Activated T-helper 2 cell treated with anti-CD3 and anti-CD28 coated beads, Interferon-gamma antibody, Interleukin-2, Interleukin-4, amounts not matched to agents 10 μg/mL and 5 μg/mL and 100 μg/mL, durations not matched to agents 14 hours and 24 hours and 36 hours (primary cell): Measurements from ENCODE around the gene ENKD1. TPM values are rescaled to one million over a fixed set of nuclear protein-coding genes. Genes with fewer than 3 reads are reported as not detected.
"Not testable (repeated sequence)": the region's sequence is repeated elsewhere in the genome, so short reads cannot be mapped to it uniquely, and the experiment has no call there.

Experiments
- DNase-seq: peaks from one replicate; pipeline ENCODE4 v3.0.0; 2021; ENCODE audit warnings: low spot score
- H3K27ac Mint-ChIP-seq: one replicate; pipeline ENCODE4 v1.8.0; 2021; ENCODE audit warnings: mixed read lengths
- H3K27me3 Mint-ChIP-seq: one replicate; pipeline ENCODE4 v1.8.0; 2021; ENCODE audit warnings: low read depth, mixed read lengths
- H3K36me3 Mint-ChIP-seq: one replicate; pipeline ENCODE4 v1.8.0; 2021; ENCODE audit warnings: low read depth, mixed read lengths
- H3K4me1 Mint-ChIP-seq: one replicate; pipeline ENCODE4 v1.8.0; 2021; ENCODE audit warnings: low read depth, mixed read lengths
- H3K4me3 Mint-ChIP-seq: one replicate; pipeline ENCODE4 v1.8.0; 2021; ENCODE audit warnings: low read depth, mild to moderate bottlenecking, moderate library complexity, mixed read lengths
- H3K9me3 Mint-ChIP-seq: one replicate; pipeline ENCODE4 v1.8.0; 2021; ENCODE audit warnings: mixed read lengths
- intact Hi-C: fragments of 100-400 bp; cut with micrococcal nuclease; formaldehyde crosslinking; loops from one replicate; pipeline ENCODE4 v1.15.1; 2023
- total RNA-seq: library from RNA; stranded (reverse); gene quantifications from 2 replicates; pipeline ENCODE4 v1.2.3, GENCODE V29; 2022

ENKD1 gene
- total RNA-seq, 1 donor from 2014 or later = 8.1 TPM

DNA sequence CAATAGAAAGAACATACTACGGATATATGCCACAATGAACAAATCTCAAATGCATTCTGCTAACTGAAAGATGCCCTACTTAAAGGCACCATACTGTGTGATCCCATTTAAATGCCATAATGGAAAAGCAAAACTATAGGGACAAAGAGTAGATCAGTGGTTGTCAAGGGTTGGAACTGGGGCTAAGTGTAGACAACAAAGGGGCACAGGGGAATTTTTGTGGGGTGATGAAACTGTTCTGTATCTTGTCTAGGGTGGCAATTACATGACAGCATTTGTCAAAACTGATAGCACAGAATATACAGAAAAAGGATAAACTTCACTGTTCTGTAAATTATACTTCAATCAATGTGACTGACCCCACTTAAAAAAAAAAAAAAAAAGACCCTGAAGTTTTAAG is 34.9 kb upstream of the ENKD1 start:
- no peak for DNase-seq
- H3K27ac Mint-ChIP-seq = no peak overlapping the region
- H3K4me1 Mint-ChIP-seq = peaks cover 14% of the 10 kb centered on the region
- no peaks in the 10 kb centered on the region for H3K27me3 Mint-ChIP-seq
- intact Hi-C loops = no loop called here
- H3K36me3 Mint-ChIP-seq = peaks cover 5% of the 10 kb centered on the region
- H3K4me3 Mint-ChIP-seq = no peak overlapping the region
- no peaks in the 10 kb centered on the region for H3K9me3 Mint-ChIP-seq

DNA sequence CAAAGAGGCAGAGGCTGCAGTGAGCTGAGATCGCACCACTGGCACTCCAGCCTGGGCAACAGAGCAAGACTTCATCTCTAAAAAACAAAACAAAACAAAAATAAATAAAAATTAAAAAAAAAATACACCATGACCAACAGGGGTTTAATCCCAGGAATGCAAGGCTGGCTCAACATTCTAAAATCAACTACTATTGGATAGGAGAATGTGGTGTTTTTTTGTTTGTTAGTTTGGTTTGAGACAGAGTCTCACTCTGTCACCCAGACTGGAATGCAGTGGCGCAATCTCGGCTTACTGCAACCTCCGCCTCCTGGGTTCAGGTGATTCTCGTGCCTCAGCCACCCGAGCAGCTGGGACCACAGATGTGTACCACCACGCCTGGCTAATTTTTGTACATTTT is 32.7 kb upstream of the ENKD1 start:
- DNase-seq = no peak
- H3K4me3 Mint-ChIP-seq = no peak overlapping the region
- peaks cover 13% of the 10 kb centered on the region for H3K4me1 Mint-ChIP-seq
- intact Hi-C loops = no loop called here
- H3K36me3 Mint-ChIP-seq = peaks cover 5% of the 10 kb centered on the region
- no peaks in the 10 kb centered on the region for H3K9me3 Mint-ChIP-seq
- no peaks in the 10 kb centered on the region for H3K27me3 Mint-ChIP-seq
- no peak overlapping the region for H3K27ac Mint-ChIP-seq

DNA sequence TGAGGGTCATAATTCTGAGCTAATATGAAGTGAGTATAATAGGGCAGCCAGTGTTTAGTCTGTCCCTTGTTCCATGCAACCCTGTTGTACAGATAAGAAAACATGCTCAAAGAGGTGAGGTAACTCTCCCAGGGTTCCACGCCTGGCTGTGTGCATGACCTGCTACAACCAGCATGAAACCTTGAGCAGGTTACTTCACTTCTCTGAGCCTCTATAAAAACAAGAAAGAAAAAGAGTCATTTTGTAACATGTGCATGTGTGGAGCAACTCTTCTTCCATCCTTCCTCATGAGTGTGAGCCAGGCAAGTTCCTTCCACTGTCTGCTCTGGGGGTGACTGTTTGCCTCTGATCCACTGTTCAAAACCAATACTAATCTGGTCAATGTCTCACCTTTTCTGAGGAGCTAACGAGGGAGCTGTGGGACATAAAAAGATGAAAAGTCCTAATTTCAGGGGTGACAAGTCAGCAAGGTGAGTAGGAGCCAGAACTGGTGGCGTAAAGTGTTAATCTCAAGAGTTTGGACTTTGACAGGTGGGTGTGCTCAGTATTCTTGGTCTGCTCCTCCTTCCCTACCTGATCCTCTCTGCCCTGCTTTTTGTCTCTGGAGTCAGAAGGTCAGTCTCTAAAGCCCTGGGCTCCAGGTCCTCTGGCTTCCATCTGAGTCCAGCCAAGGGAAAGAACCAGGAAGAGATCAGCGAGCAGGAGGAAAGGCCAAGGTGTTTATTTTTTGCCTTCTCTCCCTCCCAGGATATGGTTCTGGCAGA is 31.1 kb upstream of the ENKD1 start:
- H3K27ac Mint-ChIP-seq = no peak overlapping the region

DNA sequence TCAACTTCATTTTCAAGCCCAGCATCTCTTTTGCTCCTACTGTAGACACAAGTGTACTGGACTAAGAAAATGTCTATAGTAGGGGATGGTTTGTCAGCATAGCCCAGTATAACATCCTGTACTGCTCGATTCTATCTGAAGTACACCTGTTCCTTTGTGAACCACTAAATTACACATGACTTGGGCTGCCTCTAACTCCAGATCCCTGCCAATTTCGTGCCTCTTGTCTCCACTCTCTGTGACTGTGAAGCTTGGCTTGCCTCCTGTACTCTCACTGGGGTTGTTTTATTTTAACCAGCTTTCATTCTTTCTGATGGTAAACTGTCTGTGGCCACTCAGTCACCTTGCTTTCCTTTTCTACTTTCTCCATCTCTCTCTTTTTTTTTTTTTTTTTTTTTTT is 28.1 kb upstream of the ENKD1 start:
- DNase-seq = no peak
- no peaks in the 10 kb centered on the region for H3K27me3 Mint-ChIP-seq
- no peaks in the 10 kb centered on the region for H3K9me3 Mint-ChIP-seq
- intact Hi-C loops = no loop called here
- no peaks in the 10 kb centered on the region for H3K36me3 Mint-ChIP-seq
- no peak overlapping the region for H3K27ac Mint-ChIP-seq
- no peak overlapping the region for H3K4me3 Mint-ChIP-seq
- peaks cover 1% of the 10 kb centered on the region for H3K4me1 Mint-ChIP-seq

More for the DNA sequence above, 31.1 kb upstream of the ENKD1 start:
- Mint-ChIP-seq H3K27me3 (no peaks in the 10 kb centered on the region), H3K4me3 (no peak overlapping the region), H3K4me1 (no peaks in the 10 kb centered on the region), H3K36me3 (no peaks in the 10 kb centered on the region), H3K9me3 (no peaks in the 10 kb centered on the region)
- intact Hi-C loops = no loop called here
- no peak for DNase-seq

DNA sequence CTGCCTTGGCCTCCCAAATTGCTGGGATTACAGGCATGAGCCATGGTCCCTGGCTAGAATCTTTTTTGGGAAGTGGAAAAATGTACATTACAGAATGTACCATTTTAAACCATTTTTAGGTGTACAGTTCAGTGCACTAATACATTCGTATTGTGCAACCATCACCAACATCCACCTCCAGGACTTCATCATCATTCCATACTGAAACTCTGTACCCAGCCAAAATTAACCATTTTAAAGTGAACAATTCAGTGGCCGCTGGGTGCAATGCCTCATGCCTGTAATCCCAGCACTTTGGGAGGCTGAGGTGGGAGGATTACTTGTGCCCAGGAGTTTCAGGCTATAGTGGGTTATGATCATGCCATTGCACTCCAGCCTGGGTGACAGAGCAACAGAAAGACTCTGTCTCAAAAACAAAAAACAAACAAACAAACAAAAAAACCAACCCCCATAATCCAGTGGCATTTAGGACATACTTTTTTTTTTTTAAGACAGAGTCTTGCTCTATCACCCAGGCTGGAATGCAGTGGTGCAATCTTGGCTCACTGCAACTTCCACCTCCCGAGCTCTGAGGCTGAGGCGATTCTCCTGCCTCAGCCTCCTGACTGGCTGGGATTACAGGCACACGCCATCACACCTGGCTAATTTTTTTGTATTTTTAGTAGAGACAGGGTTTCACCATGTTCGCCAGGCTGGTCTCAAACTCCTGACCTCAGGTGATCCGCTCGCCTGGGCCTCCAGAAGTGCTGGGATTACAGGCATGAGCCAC is 27.2 kb upstream of the ENKD1 start:
- H3K4me1 Mint-ChIP-seq, H3K9me3 Mint-ChIP-seq, DNase-seq, H3K36me3 Mint-ChIP-seq, H3K27ac Mint-ChIP-seq, intact Hi-C loops, H3K4me3 Mint-ChIP-seq, H3K27me3 Mint-ChIP-seq: not testable (repeated sequence)

DNA sequence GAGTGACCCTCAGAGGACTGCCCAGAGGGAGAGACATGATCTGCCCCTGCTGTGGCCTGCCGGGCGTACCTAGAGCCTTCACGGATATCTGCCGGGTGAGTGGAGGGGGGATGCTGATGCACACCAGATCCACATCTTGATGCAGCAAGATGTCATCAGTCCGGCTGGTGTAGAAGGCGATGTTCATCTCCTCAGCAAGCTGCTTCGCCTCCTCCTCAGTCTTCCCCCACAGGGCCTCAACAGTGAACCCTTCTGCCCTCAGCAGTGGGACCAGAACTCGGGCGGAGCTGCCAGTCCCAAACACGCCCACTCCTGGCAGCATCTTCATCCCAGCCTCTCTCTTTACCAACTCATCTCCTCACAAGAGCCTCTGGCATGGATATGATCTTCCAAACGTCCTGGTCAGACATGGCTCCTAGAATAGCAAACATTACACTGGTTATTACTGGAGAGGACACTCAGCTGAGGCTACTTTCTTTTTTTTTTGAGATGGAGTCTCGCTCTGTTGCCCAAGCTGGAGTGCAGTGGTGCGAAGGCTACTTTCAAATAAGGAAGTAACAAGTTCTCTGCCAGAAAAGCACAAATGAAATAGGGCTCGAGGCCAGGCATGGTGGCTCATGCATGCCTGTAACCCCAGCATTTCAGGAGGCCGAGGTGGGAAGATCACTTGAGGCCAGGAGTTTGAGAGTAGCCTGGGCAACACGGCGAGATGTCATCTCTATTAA is 19.0 kb upstream of the ENKD1 start:
- peaks cover 19% of the 10 kb centered on the region for H3K36me3 Mint-ChIP-seq
- H3K9me3 Mint-ChIP-seq = no peaks in the 10 kb centered on the region
- no peak overlapping the region for H3K4me3 Mint-ChIP-seq
- no peak overlapping the region for H3K27ac Mint-ChIP-seq
- no peaks in the 10 kb centered on the region for H3K27me3 Mint-ChIP-seq
- DNase-seq = no peak
- intact Hi-C loops = no loop called here
- peaks cover 3% of the 10 kb centered on the region for H3K4me1 Mint-ChIP-seq

DNA sequence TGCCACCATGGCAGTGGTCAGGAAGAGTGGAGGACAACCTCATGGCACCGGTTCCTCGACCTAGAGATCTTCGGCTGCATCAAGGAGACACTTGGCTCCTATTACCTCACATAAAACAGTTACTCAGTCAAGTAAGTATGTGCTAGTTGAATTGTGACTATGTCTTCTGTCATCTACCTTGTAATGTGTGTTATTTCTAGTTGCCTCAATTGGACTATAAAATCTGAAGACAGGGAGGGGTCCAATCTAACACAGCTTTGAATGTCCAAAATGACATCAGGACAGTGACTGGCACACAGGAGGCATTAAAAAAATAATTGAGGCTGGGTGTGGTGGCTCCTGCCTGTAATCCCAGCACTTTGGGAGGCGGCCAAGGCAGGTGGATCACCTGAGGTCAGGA is 17.2 kb upstream of the ENKD1 start:
- no peak for DNase-seq
- Mint-ChIP-seq H3K27ac (no peak overlapping the region), H3K36me3 (peaks cover 19% of the 10 kb centered on the region), H3K9me3 (no peaks in the 10 kb centered on the region), H3K4me3 (no peak overlapping the region), H3K27me3 (no peaks in the 10 kb centered on the region), H3K4me1 (peaks cover 3% of the 10 kb centered on the region)
- intact Hi-C loops = no loop called here

DNA sequence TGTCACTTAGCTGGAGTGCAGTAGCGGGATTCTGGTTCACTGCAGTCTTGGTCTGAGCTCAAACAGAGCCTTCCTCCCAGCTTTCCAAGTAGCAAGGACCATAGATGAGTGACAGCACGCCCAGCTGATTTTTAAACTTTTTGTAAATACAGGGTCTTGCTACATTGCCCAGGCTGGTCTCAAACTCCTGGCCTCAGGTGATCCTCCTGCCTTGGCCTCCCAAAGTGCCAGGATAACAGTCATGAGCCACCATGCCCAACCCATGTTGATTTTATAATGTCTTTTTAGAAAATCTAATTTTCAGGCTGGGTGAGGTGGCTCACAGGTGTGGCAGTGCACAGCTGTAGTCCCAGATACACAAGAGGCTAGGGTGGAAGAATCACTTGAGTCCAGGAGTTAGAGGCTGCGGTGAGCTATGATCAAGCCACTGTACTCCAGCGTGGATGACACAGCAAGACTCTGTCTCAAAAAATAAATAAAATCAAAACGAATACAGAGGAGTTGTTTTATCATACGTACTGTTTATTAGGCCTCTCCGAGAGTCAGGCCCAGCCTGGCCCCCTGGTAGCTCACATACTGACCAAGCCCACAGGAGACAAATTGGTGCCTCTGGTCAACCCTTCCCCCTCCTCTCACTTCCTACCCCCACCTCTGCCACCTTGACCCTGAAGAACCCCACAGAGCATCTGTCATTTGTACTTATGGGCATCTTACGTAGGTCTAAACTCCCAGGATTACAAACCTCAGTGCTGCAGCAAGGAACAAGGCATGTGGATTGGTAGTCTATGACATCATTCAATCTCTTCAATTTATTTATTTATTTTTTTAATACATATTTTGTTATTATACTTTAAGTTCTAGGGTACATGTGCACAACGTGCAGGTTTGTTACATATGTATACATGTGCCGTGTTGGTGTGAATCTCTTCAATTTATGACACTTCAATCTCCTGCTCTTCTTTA is 13.7 kb upstream of the ENKD1 start:
- Mint-ChIP-seq H3K36me3 (peaks cover 14% of the 10 kb centered on the region), H3K4me1 (no peaks in the 10 kb centered on the region), H3K27me3 (no peaks in the 10 kb centered on the region), H3K4me3 (no peak overlapping the region), H3K27ac (no peak overlapping the region), H3K9me3 (no peaks in the 10 kb centered on the region)
- no peak for DNase-seq
- intact Hi-C loops = no loop called here

DNA sequence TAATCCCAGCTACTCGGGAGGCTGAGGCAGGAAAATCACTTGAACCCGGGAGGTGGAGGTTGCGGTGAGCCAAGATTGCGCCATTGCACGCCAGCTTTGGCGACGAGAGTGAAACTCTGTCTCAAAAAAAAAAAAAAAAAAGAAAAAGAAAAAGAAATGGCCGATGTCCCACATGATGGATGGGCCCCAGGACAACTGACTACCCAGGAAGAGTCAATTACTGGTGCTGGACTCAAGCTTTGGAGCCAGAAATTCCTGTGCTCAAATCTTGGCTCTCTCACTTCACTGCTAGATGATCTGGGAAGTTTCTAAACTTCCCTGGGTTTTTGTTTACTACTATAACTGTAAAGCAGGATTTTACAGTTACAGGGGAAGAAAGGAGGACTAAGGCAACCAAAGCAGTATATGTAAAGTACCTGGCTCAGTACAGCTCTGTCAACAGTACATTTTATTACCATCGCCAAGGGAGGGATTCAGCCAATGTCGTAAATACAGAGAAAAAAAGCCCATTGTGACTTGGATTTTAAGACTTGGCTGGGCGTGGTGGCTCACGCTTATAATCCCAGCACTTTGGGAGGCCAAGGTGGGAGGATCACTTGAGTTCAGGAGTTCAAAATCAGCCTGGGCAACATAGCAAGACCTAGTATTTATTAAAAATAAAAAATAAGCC is 11.9 kb upstream of the ENKD1 start:
- Mint-ChIP-seq H3K27ac (no peak overlapping the region), H3K27me3 (no peaks in the 10 kb centered on the region), H3K9me3 (no peaks in the 10 kb centered on the region), H3K4me3 (no peak overlapping the region), H3K4me1 (no peaks in the 10 kb centered on the region), H3K36me3 (peaks cover 11% of the 10 kb centered on the region)
- no peak for DNase-seq
- intact Hi-C loops = no loop called here

DNA sequence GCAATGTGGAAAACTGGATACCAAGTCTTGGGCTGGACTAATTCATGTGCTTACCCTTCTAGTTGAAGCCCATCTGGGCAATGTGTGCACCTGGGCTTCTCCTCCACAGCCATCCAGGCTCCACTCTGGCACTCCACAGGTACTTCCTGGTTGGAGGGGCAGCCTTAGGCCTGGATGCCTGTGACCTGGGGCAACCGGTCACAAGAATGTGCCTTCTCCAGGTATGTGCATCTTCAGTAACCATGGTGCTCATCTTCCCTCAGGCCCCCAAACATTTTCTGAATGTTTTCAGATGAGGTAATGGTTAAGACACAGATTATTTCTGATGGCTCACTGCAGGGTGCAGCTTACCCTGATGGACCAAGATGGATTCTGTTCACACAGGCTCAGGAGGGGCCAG is 11.2 kb upstream of the ENKD1 start:
- intact Hi-C loops = no loop called here
- no peak for DNase-seq
- H3K4me1 Mint-ChIP-seq = no peaks in the 10 kb centered on the region
- H3K27me3 Mint-ChIP-seq = no peaks in the 10 kb centered on the region
- H3K27ac Mint-ChIP-seq = no peak overlapping the region
- no peak overlapping the region for H3K4me3 Mint-ChIP-seq
- H3K9me3 Mint-ChIP-seq = no peaks in the 10 kb centered on the region
- peaks cover 8% of the 10 kb centered on the region for H3K36me3 Mint-ChIP-seq

DNA sequence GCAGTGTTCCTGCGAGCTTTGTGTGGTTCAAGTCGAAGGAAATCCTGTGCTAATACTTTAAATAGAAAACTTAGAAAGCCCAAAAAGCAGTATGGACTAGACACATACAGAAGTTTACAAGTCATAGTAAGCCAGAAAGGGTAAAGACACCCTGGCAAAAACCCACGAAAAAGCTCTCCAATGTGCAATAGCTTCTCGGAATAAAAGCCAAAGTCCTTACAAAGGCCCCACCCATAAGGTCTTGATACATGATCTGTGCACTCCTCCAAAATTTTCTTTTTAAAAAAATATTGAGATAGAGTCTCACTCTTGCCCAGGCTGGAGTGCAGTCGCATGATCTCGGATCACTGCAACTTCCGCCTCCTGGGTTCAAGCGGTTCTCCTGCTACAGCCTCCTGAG is 10.4 kb upstream of the ENKD1 start:
- intact Hi-C loops = no loop called here

DNA sequence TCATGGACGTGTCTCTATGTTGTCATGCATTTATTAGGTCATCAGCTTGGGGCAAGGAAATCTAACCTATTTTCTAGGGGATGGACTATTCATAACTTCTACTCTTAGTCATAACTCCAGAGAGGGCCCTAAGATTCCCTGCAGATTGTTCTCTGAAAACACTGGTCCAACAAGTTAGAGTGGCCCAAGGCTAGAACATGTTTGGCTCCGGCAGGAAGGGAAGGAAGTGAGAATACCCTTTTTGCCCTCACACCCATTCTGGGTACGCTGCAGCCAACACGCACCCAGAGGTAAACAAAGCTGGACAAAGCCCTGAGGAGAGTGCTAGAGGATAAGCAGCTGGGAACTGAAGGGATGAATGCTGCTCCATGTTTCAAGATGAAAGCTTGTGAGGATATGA is 10.0 kb upstream of the ENKD1 start:
- Mint-ChIP-seq H3K4me1 (peaks cover 2% of the 10 kb centered on the region), H3K27me3 (no peaks in the 10 kb centered on the region), H3K9me3 (no peaks in the 10 kb centered on the region), H3K36me3 (peaks cover 4% of the 10 kb centered on the region), H3K4me3 (no peak overlapping the region), H3K27ac (no peak overlapping the region)
- no peak for DNase-seq
- intact Hi-C loops = no loop called here

More for the DNA sequence above, 10.4 kb upstream of the ENKD1 start:
- H3K9me3 Mint-ChIP-seq = no peaks in the 10 kb centered on the region
- no peak overlapping the region for H3K27ac Mint-ChIP-seq
- H3K4me3 Mint-ChIP-seq = no peak overlapping the region
- DNase-seq = no peak
- peaks cover 4% of the 10 kb centered on the region for H3K36me3 Mint-ChIP-seq
- no peaks in the 10 kb centered on the region for H3K27me3 Mint-ChIP-seq
- H3K4me1 Mint-ChIP-seq = peaks cover 2% of the 10 kb centered on the region
